H9 (cell line): ENCODE data around the gene CST4. TPM values are rescaled to one million over a fixed set of nuclear protein-coding genes. Genes with fewer than 3 reads are reported as not detected.

ENCODE experiments used
- DNase-seq: peaks from one replicate; pipeline ENCODE4 v3.0.0-alpha.2; 2017
- H2AFZ ChIP-seq: one replicate; pipeline ENCODE4 v1.6.1; 2013; ENCODE audit warnings: mild to moderate bottlenecking, low read length, control low read depth, moderate library complexity
- H2AK5ac ChIP-seq: 2 replicates; pipeline ENCODE4 v1.6.1; 2013; ENCODE audit warnings: low read length, control low read depth, mixed read lengths; ENCODE audit not compliant: insufficient read length
- H2BK120ac ChIP-seq: one replicate; pipeline ENCODE4 v1.6.1; 2013; ENCODE audit warnings: low read depth, mild to moderate bottlenecking, low read length, control low read depth, inconsistent platforms; ENCODE audit not compliant: poor library complexity, severe bottlenecking
- H2BK12ac ChIP-seq: 2 replicates; pipeline ENCODE4 v1.6.1; 2013; ENCODE audit warnings: low read length, control low read depth, mixed read lengths, low read depth; ENCODE audit not compliant: insufficient read length
- H2BK15ac ChIP-seq: 2 replicates; pipeline ENCODE4 v1.6.1; 2013; ENCODE audit warnings: low read depth, low read length, control low read depth
- H2BK20ac ChIP-seq: one replicate; pipeline ENCODE4 v1.6.1; 2013; ENCODE audit warnings: low read depth, mild to moderate bottlenecking, low read length, control low read depth, inconsistent platforms; ENCODE audit not compliant: poor library complexity, severe bottlenecking
- H2BK5ac ChIP-seq: 2 replicates; pipeline ENCODE4 v1.6.1; 2013; ENCODE audit warnings: low read length, control low read depth, mixed read lengths; ENCODE audit not compliant: insufficient read length
- H3K14ac ChIP-seq: 2 replicates; pipeline ENCODE4 v1.6.1; 2013; ENCODE audit warnings: low read length, control low read depth; ENCODE audit not compliant: insufficient read depth
- H3K18ac ChIP-seq: 2 replicates; pipeline ENCODE4 v1.6.1; 2013; ENCODE audit warnings: low read depth, mild to moderate bottlenecking, mixed read lengths, low read length, control low read depth; ENCODE audit not compliant: insufficient read length
- H3K23ac ChIP-seq: 2 replicates; pipeline ENCODE4 v1.6.1; 2013; ENCODE audit warnings: low read length, control low read depth, mixed read lengths, low read depth; ENCODE audit not compliant: insufficient read length
- H3K23me2 ChIP-seq: 2 replicates; pipeline ENCODE4 v1.6.1; 2013; ENCODE audit warnings: low read depth, mild to moderate bottlenecking, mixed read lengths, low read length, control low read depth; ENCODE audit not compliant: insufficient read length, poor library complexity, severe bottlenecking
- H3K27ac ChIP-seq: 2 replicates; pipeline ENCODE4 v1.5.1; 2013; ENCODE audit warnings: low read length, control low read depth, mixed read lengths, low read depth; ENCODE audit not compliant: insufficient read length
- H3K27me3 ChIP-seq: 2 replicates; pipeline ENCODE4 v1.6.1; 2013; ENCODE audit warnings: low read length, control low read depth, inconsistent platforms; ENCODE audit not compliant: insufficient read depth
- H3K4ac ChIP-seq: 2 replicates; pipeline ENCODE4 v1.6.1; 2013; ENCODE audit warnings: low read depth, mild to moderate bottlenecking, control low read depth, inconsistent platforms, low read length, moderate library complexity
- H3K4me1 ChIP-seq: 2 replicates; pipeline ENCODE4 v1.6.1; 2013; ENCODE audit warnings: low read length, control low read depth, inconsistent platforms; ENCODE audit not compliant: insufficient read depth
- H3K4me2 ChIP-seq: 2 replicates; pipeline ENCODE4 v1.6.1; 2013; ENCODE audit warnings: low read length, control low read depth, mixed read lengths; ENCODE audit not compliant: insufficient read length, insufficient read depth
- H3K56ac ChIP-seq: 2 replicates; pipeline ENCODE4 v1.6.1; 2013; ENCODE audit warnings: low read depth, mild to moderate bottlenecking, mixed read lengths, low read length, control low read depth; ENCODE audit not compliant: insufficient read length
- H3K79me1 ChIP-seq: 2 replicates; pipeline ENCODE4 v1.6.1; 2013; ENCODE audit warnings: low read depth, mild to moderate bottlenecking, moderate library complexity, low read length, control low read depth, inconsistent platforms; ENCODE audit not compliant: insufficient read depth, poor library complexity, severe bottlenecking
- H3K79me2 ChIP-seq: 2 replicates; pipeline ENCODE4 v1.6.1; 2013; ENCODE audit warnings: low read length, control low read depth, inconsistent platforms; ENCODE audit not compliant: insufficient read depth
- H3K9ac ChIP-seq: 2 replicates; pipeline ENCODE4 v1.6.1; 2013; ENCODE audit warnings: low read length, control low read depth, mixed read lengths; ENCODE audit not compliant: insufficient read length; ENCODE audit errors: extremely low read depth
- H3K9me3 ChIP-seq: one replicate; pipeline ENCODE4 v1.6.1; 2013; ENCODE audit warnings: low read depth, low read length, inconsistent platforms; ENCODE audit not compliant: control insufficient read depth
- H3T11ph ChIP-seq: one replicate; pipeline ENCODE4 v1.6.1; 2013; ENCODE audit warnings: mild to moderate bottlenecking, low read length, control low read depth, inconsistent platforms
- H4K20me1 ChIP-seq: one replicate; pipeline ENCODE4 v1.6.1; 2013; ENCODE audit not compliant: control insufficient read depth, insufficient read length, insufficient read depth
- H4K5ac ChIP-seq: 2 replicates; pipeline ENCODE4 v1.6.1; 2013; ENCODE audit warnings: low read depth, mild to moderate bottlenecking, mixed read lengths, low read length, control low read depth; ENCODE audit not compliant: insufficient read length
- H4K8ac ChIP-seq: replicated peaks from 2 replicates; pipeline ENCODE4 v1.6.1; 2013; ENCODE audit warnings: low read length, control low read depth, mixed read lengths, low read depth; ENCODE audit not compliant: insufficient read length
- H4K91ac ChIP-seq: 2 replicates; pipeline ENCODE4 v1.6.1; 2013; ENCODE audit warnings: low read depth, mild to moderate bottlenecking, moderate library complexity, mixed read lengths, low read length, control low read depth; ENCODE audit not compliant: insufficient read length
- H3K27ac Mint-ChIP-seq, 3 experiments: 2 replicates in 2 of 3; 3 replicates in 1 of 3; pipeline ENCODE4 v1.8.0; 2020 to 2021; ENCODE audit warnings: mixed read lengths in 3 of 3, mild to moderate bottlenecking in 1 of 3, moderate library complexity in 1 of 3
- H3K27me3 Mint-ChIP-seq: 2 replicates; pipeline ENCODE4 v1.8.0; 2021; ENCODE audit warnings: low read depth, mild to moderate bottlenecking, moderate library complexity, mixed read lengths
- H3K36me3 Mint-ChIP-seq, 3 experiments: 2 replicates in 2 of 3; 3 replicates in 1 of 3; pipeline ENCODE4 v1.8.0; 2020 to 2021; ENCODE audit warnings: low read depth in 3 of 3, mixed read lengths in 3 of 3; ENCODE audit not compliant: insufficient read depth in 1 of 3
- H3K4me1 Mint-ChIP-seq, 2 experiments: 2 replicates each; pipeline ENCODE4 v1.8.0; 2020; ENCODE audit warnings: mixed read lengths in 2 of 2
- H3K4me3 Mint-ChIP-seq, 2 experiments: 2 replicates in 1 of 2; 3 replicates in 1 of 2; pipeline ENCODE4 v1.8.0; 2020 to 2021; ENCODE audit warnings: mild to moderate bottlenecking in 2 of 2, mixed read lengths in 2 of 2, moderate library complexity in 1 of 2
- H3K9me3 Mint-ChIP-seq, 2 experiments: 2 replicates in 1 of 2; 3 replicates in 1 of 2; pipeline ENCODE4 v1.8.0; 2020; ENCODE audit warnings: mild to moderate bottlenecking in 2 of 2, mixed read lengths in 2 of 2, moderate library complexity in 1 of 2
- total RNA-seq: library from RNA; stranded (reverse); gene quantifications from 2 replicates; pipeline ENCODE4 v1.2.1, GENCODE V29; 2021
- TF ChIP-seq, protein P1 (sequence below): fragments of 200-600 bp; sonication (generic); conservative IDR thresholded peaks from 3 replicates; pipeline ENCODE4 v1.8.0; 2021; ENCODE audit warnings: antibody characterized with exemption, mild to moderate bottlenecking

CST4 gene
- total RNA-seq, 1 experiment from 2014 or later, result not detected

DNA sequence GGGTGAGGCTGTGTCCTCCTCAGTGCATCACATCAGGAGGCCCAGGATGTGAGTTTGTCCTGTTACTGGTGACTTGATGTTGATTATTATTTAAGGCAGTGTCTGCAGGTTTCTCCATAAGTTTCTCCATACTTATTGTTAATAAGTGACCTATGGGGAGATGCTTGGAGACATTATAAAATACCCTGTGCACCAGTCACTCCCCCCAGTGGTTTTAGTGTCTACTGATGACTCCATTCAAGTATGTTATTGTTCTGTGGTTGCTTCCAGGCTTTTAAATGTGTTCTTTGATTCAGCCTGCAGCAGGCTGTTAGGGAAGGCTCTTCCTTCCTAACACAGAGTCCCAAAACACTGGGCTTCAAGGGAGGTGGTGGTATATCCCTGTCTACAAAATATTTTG lies 36.5 kb downstream of the CST4 start:
- H2BK20ac ChIP-seq, result no peak overlapping the region
- no peak overlapping the region for H3K18ac ChIP-seq
- H3K4me1 ChIP-seq, result no peaks in the 10 kb centered on the region
- no peak for DNase-seq
- H3K4ac ChIP-seq, result no peak overlapping the region
- no peak overlapping the region for H3K4me2 ChIP-seq
- no peak overlapping the region for H4K5ac ChIP-seq
- H3K23me2 ChIP-seq, result no peaks in the 10 kb centered on the region
- no peak overlapping the region for H2AFZ ChIP-seq
- H2BK120ac ChIP-seq, result no peak overlapping the region
- H4K8ac ChIP-seq, result no peak overlapping the region
- H3K27me3 ChIP-seq, result no peaks in the 10 kb centered on the region
- Mint-ChIP-seq H3K27me3 (no peaks in the 10 kb centered on the region; the same call in none of the 2 replicates), H3K4me3 (no peak overlapping the region), H3K27ac (no peak overlapping the region), H3K36me3 (no peaks in the 10 kb centered on the region), H3K9me3 (no peaks in the 10 kb centered on the region), H3K4me1 (peaks cover 0 to 16% of the 10 kb centered on the region in 2 experiments; a peak in 3 of 4 replicates)
- H3K56ac ChIP-seq, result no peak overlapping the region
- TF ChIP-seq, protein P1, sequence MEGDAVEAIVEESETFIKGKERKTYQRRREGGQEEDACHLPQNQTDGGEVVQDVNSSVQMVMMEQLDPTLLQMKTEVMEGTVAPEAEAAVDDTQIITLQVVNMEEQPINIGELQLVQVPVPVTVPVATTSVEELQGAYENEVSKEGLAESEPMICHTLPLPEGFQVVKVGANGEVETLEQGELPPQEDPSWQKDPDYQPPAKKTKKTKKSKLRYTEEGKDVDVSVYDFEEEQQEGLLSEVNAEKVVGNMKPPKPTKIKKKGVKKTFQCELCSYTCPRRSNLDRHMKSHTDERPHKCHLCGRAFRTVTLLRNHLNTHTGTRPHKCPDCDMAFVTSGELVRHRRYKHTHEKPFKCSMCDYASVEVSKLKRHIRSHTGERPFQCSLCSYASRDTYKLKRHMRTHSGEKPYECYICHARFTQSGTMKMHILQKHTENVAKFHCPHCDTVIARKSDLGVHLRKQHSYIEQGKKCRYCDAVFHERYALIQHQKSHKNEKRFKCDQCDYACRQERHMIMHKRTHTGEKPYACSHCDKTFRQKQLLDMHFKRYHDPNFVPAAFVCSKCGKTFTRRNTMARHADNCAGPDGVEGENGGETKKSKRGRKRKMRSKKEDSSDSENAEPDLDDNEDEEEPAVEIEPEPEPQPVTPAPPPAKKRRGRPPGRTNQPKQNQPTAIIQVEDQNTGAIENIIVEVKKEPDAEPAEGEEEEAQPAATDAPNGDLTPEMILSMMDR, result no peak
- H2BK12ac ChIP-seq, result no peak overlapping the region
- no peak overlapping the region for H3K23ac ChIP-seq
- no peak overlapping the region for H2BK5ac ChIP-seq
- no peak overlapping the region for H3K9ac ChIP-seq
- H4K20me1 ChIP-seq, result no peaks in the 10 kb centered on the region
- H3K79me1 ChIP-seq, result no peaks in the 10 kb centered on the region
- no peaks in the 10 kb centered on the region for H3K79me2 ChIP-seq
- no peak overlapping the region for H3T11ph ChIP-seq
- H2AK5ac ChIP-seq, result no peak overlapping the region
- H3K9me3 ChIP-seq, result no peaks in the 10 kb centered on the region
- H2BK15ac ChIP-seq, result no peak overlapping the region
- H3K14ac ChIP-seq, result no peak overlapping the region
- no peak overlapping the region for H4K91ac ChIP-seq
- H3K27ac ChIP-seq, result no peak overlapping the region
